ENCODE data around the gene LDLRAD1. TPM values are rescaled to one million over a fixed set of nuclear protein-coding genes. Genes with fewer than 3 reads are reported as not detected.

Gene LDLRAD1
- polyA plus RNA-seq, 1 donor from 2014 or later: not detected

DNA sequence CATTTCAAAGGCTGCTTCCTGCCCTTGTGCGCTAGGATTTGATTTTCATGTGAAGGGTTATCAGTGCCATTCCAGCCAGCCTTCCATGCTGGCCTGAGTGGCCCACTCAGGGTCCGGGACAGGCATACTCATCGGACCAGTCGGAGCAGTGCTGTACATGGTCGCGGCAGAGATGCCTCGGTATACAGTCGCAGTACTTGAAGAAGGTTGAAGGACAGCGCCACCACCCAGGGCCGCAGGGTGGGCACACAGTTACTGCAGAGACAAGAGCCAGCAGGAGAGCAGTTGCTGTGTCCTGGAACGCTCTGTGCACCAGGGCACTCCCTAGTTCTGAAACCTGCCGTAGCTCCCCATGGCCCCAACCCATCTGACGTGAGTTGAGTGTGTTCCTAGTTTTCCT lies 9.1 kb downstream of the LDLRAD1 start:
- Histone ChIP-seq H4K20me1 (ENCODE audit: insufficient read depth) (no peaks in the 10 kb centered on the region), H3K79me2 (replicated peaks; ENCODE audit: insufficient read depth, low read length) (no peaks in the 10 kb centered on the region), H3K4me3 (ENCODE audit: low read length) (no peak overlapping the region), H2AFZ (ENCODE audit: low read depth, low read length) (no peak overlapping the region), H3K9me2 (ENCODE audit: insufficient read depth, low read length) (no peaks in the 10 kb centered on the region), H3F3A (ENCODE audit: insufficient read depth, low read length, poor library complexity, severe bottlenecking) (no peaks in the 10 kb centered on the region), H3K9me3 (ENCODE audit: low read length) (no peaks in the 10 kb centered on the region), H3K27ac (ENCODE audit: low read length) (no peak overlapping the region), H3K4me2 (ENCODE audit: low read length) (no peak overlapping the region), H3K9ac (ENCODE audit: low read length) (no peak overlapping the region), H3K36me3 (ENCODE audit: insufficient read depth, low read length) (no peaks in the 10 kb centered on the region), H3K27me3 (ENCODE audit: insufficient read depth, low read depth, low read length) (no peaks in the 10 kb centered on the region)
- TF ChIP-seq TAF1 (IDR thresholded peaks at IDR 0.05; ENCODE audit: low read depth) (no peak), POLR2AphosphoS5 (IDR thresholded peaks at IDR 0.05) (no peak), SMC3 (conservative IDR thresholded peaks at IDR 0.05; ENCODE audit: poor library complexity) (no peak), EZH2 (IDR thresholded peaks at IDR 0.05; ENCODE audit: borderline replicate concordance, insufficient read depth, low read length, poor library complexity, severe bottlenecking) (no peak), RAD21 (conservative IDR thresholded peaks at IDR 0.05) (no peak), EP300 (conservative IDR thresholded peaks at IDR 0.05; ENCODE audit: poor library complexity, severe bottlenecking) (no peak), MXI1 (conservative IDR thresholded peaks at IDR 0.05; ENCODE audit: poor library complexity, severe bottlenecking) (no peak)
- TF ChIP-seq, protein P1, sequence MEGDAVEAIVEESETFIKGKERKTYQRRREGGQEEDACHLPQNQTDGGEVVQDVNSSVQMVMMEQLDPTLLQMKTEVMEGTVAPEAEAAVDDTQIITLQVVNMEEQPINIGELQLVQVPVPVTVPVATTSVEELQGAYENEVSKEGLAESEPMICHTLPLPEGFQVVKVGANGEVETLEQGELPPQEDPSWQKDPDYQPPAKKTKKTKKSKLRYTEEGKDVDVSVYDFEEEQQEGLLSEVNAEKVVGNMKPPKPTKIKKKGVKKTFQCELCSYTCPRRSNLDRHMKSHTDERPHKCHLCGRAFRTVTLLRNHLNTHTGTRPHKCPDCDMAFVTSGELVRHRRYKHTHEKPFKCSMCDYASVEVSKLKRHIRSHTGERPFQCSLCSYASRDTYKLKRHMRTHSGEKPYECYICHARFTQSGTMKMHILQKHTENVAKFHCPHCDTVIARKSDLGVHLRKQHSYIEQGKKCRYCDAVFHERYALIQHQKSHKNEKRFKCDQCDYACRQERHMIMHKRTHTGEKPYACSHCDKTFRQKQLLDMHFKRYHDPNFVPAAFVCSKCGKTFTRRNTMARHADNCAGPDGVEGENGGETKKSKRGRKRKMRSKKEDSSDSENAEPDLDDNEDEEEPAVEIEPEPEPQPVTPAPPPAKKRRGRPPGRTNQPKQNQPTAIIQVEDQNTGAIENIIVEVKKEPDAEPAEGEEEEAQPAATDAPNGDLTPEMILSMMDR (IDR thresholded peaks at IDR 0.05; ENCODE audit: poor library complexity, severe bottlenecking): no peak
- TF ChIP-seq, protein P2, sequence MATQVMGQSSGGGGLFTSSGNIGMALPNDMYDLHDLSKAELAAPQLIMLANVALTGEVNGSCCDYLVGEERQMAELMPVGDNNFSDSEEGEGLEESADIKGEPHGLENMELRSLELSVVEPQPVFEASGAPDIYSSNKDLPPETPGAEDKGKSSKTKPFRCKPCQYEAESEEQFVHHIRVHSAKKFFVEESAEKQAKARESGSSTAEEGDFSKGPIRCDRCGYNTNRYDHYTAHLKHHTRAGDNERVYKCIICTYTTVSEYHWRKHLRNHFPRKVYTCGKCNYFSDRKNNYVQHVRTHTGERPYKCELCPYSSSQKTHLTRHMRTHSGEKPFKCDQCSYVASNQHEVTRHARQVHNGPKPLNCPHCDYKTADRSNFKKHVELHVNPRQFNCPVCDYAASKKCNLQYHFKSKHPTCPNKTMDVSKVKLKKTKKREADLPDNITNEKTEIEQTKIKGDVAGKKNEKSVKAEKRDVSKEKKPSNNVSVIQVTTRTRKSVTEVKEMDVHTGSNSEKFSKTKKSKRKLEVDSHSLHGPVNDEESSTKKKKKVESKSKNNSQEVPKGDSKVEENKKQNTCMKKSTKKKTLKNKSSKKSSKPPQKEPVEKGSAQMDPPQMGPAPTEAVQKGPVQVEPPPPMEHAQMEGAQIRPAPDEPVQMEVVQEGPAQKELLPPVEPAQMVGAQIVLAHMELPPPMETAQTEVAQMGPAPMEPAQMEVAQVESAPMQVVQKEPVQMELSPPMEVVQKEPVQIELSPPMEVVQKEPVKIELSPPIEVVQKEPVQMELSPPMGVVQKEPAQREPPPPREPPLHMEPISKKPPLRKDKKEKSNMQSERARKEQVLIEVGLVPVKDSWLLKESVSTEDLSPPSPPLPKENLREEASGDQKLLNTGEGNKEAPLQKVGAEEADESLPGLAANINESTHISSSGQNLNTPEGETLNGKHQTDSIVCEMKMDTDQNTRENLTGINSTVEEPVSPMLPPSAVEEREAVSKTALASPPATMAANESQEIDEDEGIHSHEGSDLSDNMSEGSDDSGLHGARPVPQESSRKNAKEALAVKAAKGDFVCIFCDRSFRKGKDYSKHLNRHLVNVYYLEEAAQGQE (IDR thresholded peaks at IDR 0.05; ENCODE audit: borderline replicate concordance): no peak

DNA sequence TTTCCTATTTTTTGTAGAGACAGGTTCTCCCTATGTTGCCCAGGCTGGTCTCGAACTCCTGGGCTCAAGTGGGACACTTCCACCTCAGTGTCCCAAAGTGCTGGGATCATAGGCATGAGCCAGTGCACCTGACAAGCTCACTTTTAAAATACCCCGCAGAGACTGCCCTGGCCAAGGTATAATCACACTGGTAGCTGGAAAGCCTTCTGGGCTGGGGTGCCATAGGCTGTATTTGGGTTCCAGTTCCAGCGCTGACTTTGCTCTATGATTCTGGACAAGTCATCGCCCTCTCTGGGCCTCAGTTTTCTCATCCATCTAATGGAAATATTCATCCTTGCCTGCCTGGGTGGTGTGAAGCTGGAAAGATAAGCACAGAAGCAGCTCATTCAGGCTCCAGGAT lies 10.4 kb downstream of the LDLRAD1 start:
- no peaks in the 10 kb centered on the region for H3K79me2 ChIP-seq (replicated peaks; ENCODE audit: insufficient read depth, low read length)
- TF ChIP-seq, protein P2 (IDR thresholded peaks at IDR 0.05; ENCODE audit: borderline replicate concordance): no peak
- TF ChIP-seq TAF1 (IDR thresholded peaks at IDR 0.05; ENCODE audit: low read depth): no peak
- no peak for TF ChIP-seq SMC3 (conservative IDR thresholded peaks at IDR 0.05; ENCODE audit: poor library complexity)
- no peak for TF ChIP-seq EP300 (conservative IDR thresholded peaks at IDR 0.05; ENCODE audit: poor library complexity, severe bottlenecking)
- TF ChIP-seq POLR2AphosphoS5 (IDR thresholded peaks at IDR 0.05): no peak
- no peak for TF ChIP-seq MXI1 (conservative IDR thresholded peaks at IDR 0.05; ENCODE audit: poor library complexity, severe bottlenecking)
- no peak for TF ChIP-seq RAD21 (conservative IDR thresholded peaks at IDR 0.05)
- TF ChIP-seq EZH2 (IDR thresholded peaks at IDR 0.05; ENCODE audit: borderline replicate concordance, insufficient read depth, low read length, poor library complexity, severe bottlenecking): no peak
- TF ChIP-seq, protein P1 (IDR thresholded peaks at IDR 0.05; ENCODE audit: poor library complexity, severe bottlenecking): no peak
- no peak overlapping the region for H3K9ac ChIP-seq (ENCODE audit: low read length)
- no peaks in the 10 kb centered on the region for H3K9me3 ChIP-seq (ENCODE audit: low read length)
- no peak overlapping the region for H2AFZ ChIP-seq (ENCODE audit: low read depth, low read length)
- H3K9me2 ChIP-seq (ENCODE audit: insufficient read depth, low read length): no peaks in the 10 kb centered on the region
- H3K36me3 ChIP-seq (ENCODE audit: insufficient read depth, low read length): no peaks in the 10 kb centered on the region
- no peak overlapping the region for H3K27ac ChIP-seq (ENCODE audit: low read length)
- H3F3A ChIP-seq (ENCODE audit: insufficient read depth, low read length, poor library complexity, severe bottlenecking): no peaks in the 10 kb centered on the region
- H4K20me1 ChIP-seq (ENCODE audit: insufficient read depth): no peaks in the 10 kb centered on the region
- no peaks in the 10 kb centered on the region for H3K27me3 ChIP-seq (ENCODE audit: insufficient read depth, low read depth, low read length)
- H3K4me3 ChIP-seq (ENCODE audit: low read length): no peak overlapping the region
- H3K4me2 ChIP-seq (ENCODE audit: low read length): no peak overlapping the region

All from neural cell (in vitro differentiated cells).